Left renal cortex interstitium (tissue), 4 donors: Measurements from ENCODE around the gene VDAC2. TPM values are rescaled to one million over a fixed set of nuclear protein-coding genes. Genes with fewer than 3 reads are reported as not detected.
A peak's percentile ranks its signal among the peaks of the same experiment; 100 is the strongest.

Experiments
- DNase-seq, 4 donors: peaks; one replicate each; pipeline ENCODE4 v3.0.0-alpha.2; 2013; ENCODE audit warnings: low read depth in 4 of 4, low spot score in 2 of 4, missing footprints in 1 of 4
- polyA plus RNA-seq, 4 donors: library from polyadenylated mRNA; unstranded; fragments of 120-200 nt; gene quantifications; one replicate each; pipeline ENCODE4 v1.2.1, GENCODE V29; 2013; ENCODE audit not compliant: insufficient read length in 4 of 4

Gene VDAC2
- polyA plus RNA-seq, 4 donors = 189 to 251 (median 217) TPM

DNA sequence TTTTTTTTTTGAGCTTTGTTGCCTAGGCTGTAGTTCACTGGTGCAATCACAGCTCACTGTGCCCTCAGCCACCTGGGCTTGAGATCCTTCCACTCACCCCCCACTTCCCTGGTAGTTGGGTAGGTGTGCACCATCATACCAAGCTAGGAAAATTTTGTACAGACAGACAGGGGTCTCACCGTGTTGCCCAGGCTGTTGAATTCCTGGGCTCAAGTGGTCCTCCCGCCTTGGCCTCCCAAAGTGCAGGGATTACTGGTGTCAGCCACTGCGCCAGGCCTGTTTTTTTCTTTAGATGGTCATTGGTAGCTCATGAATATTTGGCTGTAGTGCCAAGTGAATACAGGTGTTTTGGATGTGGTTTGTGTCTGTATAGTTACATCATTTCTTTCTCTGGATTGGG is 17.7 kb downstream of the VDAC2 start:
- DNase-seq = no peak

DNA sequence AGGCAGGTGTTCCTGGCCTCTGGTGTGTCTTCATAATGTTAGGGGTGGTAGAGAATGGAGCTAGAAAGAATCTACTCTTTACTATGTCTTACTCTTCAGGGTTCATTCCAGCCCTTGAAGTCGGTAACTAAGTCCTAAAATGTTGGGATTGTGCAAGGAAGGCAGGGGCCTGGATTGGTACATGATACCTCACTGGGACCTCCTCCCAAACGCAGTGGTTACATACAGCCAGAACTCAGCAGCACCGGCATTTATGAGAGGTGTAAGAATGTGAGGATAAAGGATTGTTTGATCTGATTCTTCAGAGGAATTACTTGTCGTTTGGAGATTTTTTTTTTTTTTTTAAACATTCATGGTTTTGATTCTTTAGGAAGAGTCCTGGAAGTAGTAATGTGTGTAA is 18.2 kb downstream of the VDAC2 start:
- no peak for DNase-seq

DNA sequence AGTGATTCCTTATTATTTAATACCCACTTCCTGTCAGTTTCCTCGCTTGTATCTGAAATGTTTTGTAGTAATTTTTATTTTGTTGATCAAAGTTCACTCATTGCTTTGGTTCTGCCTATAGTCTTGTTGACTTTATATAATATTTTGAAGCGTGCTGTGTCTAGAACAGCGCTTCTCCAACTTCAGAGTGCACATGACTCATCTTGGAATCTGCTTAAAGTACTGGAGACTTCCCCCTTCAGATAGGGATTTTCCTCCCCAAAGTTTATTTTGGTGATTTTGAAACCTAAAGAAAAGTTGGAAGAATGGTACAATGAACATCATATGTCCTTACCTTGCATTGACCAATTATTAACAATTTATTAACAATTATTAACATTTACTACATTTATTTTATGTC is 19.4 kb downstream of the VDAC2 start:
- no peak for DNase-seq

DNA sequence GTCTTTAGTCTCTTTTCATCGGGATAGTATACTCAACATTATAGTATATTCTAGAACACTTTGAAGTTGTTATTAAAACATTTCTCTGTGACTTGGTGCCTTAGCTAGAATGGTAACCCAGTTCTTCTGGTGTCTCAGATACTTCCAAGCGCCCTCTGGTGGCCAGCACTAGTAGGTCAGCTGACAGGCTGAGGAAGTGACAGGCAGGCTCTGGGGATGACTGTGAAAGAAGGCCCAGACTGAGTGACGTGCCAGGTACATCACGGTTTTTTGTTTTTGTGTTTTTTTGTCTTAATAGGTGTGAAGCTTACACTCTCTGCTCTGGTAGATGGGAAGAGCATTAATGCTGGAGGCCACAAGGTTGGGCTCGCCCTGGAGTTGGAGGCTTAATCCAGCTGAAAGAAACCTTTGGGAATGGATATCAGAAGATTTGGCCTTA is 20.0 kb downstream of the VDAC2 start:
- DNase-seq = peak in 1 of 4 donors; percentile 77

DNA sequence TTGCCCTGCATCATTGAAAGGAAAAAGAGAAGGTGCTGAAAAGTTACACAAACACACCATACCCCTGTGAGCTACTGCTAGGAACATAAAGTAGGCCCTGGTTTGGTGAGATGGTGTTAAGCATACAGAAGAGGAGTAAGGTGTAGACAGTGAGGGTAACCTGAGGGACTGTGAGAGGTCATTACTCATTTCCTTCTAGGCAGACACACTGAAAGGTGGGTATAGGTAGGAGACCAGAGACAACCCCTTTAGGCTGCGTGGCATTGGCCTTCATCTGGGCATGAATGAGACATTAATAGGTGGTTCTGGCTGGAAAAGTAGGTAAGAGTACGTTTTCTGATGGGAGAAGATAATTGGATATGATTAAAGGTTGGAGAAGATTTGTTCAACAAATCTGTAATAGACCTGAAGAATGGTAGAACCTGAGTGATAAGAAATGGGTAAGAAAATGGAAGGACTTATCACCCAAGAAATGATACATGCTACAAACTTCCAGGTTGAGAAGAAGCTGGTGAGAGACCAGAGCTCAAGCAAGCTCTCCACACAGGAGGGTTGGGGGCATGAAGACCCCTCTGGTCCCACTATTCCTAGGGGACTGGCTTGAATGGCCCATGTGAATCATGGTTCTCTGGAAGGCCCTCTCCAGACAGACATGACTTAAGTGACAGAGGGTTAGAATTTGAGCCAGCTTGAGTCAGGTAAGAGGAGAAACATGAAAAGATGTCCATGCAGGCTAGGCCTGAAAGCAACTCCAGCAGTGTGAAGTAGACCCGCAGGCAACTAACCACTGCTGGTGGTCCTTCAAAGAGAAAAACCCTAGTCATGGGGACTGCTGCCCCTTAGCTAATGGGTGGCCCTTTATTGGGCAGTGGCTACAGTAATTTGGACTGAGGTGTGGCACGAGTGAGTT is 21.3 kb downstream of the VDAC2 start:
- no peak for DNase-seq

DNA sequence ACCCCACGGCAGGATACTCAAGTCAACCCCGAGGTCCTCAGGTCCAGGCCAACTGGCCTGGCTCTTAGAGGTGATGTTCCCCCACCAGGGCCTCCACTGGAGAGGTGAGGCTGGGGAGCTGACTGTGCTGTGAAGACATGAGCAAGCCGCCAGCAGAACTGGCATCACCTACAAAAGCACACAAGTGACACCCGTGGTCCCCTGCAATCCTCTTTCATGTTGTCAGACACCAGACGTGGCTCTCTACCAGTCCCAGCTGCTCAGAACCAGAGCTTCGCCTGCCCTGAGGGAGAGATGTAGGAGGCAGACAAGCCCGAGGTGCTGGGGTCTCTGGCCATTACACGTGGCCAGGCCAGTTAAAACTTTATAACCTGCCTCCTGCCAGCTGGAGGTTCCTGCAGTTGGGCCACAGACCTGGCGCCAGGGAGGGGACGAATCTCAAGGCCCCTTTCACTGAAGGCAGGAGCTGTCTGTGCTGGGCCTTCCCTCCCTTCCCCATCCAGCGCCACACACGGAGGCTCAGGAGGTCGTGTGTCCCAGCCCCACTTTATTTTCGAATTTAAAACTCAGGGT is 22.9 kb downstream of the VDAC2 start:
- DNase-seq = no peak

DNA sequence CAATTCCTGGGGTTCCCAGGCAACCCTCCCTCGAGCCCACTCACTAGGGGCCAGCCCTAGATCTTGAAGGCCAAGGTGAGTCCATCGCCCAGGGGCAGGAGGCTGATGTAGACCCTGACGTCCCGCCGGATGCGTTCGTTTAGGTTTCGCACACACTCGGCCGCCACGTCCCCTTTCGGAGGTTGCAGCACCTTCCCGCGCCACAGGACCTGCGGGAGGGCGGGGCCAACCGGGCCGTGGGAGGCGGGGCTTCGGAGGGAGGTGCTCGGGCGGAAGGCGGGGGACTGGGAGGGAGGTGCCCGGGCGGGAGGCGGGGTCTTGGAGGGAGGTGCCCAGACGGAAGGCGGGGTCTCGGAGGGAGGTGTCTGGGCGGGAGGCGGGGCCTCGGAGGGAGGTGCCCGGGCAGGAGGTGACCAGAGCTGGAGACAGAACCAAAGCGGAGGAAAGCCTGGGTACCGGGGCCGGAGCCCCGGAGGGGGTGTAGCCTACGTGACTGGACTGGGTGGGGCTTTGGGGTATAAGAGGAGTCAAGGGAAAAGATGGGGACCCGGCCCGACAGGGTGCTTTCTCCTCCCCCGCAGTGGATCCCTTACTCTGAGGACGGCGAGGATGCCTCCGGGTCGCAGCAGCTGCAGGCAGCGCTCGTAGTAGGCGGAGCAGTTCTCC is 23.6 kb downstream of the VDAC2 start:
- DNase-seq = no peak

DNA sequence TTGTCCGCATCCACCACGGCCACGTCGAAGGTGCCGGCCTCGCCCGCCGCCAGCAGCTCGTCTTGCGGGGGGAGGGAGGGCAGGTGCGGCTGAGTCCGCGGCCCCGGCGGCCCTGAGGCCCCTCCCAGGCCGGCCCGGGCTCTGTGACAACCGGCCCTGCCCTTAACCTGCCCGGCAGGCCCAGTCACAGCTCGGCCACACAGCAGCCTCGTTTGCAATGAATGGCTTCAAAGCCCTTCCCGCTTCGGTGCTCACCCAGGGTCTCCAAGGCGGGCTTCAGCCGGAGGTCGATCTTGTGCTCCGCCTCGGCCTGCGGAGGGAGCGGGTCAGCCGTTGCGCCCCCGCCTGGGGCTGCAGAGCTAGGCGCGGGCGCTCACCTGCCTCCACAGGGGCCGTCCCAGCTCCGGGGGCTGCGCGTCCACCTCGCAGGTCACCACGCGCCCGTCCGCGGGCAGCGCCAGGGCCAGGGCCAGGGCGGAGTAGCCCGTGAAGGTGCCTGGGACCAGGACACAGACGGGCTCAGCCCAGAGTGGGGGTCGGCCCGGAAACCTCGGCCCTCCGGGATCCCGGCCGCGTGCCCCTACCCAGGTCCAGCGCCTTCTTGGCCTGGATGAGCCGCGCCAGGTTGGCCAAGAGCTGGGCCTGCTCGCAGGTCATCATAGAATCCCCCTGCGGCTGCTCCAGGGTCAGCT is 24.2 kb downstream of the VDAC2 start:
- DNase-seq = no peak

DNA sequence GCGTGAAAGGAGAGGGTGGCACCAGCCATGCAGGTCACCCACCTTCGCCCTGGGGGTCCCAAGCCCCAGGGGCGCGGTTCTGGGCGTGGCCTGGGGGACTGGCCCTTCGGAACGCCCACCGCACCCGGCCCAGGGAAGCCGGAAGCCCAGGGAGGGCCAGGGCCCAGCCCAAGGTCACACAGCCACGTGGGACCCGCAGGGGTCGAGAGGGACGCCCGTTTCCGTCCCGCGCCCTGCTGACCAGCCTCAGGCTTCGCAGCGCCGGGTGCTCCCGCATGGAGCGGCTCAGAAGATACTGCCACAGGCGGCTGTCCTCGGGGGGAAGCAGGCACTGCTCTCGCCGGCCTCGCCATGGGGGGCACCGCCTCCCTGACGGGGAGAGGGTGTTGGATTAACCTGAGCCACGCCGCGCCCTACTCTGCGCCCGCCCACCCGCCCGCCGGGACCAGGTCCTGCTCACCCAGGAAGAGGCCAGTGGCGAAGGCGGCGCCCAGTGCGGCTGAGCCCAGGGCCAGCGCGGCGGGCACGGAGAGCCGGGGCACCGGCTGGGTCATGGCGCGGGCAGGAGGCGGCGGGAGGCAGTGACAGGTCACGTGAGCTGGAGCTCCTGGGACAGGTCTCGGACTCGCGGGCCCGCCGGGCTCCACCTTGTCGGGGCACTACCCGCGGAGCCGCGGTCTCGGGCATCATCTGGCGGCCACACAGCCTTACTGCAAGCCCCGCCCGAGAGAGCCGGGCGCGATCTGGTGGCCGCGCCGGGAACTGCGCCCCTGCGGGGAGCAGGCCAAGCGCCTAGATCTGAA is 25.0 kb downstream of the VDAC2 start, which contains the start of gene COMTD1:
Gene COMTD1, minus strand, starts transcription at position 583 of the 803 bp plus-strand sequence. Its CDS starts 29 bp downstream, at position 554.
- DNase-seq = peak in 2 of 4 donors; percentile 75 to 81

DNA sequence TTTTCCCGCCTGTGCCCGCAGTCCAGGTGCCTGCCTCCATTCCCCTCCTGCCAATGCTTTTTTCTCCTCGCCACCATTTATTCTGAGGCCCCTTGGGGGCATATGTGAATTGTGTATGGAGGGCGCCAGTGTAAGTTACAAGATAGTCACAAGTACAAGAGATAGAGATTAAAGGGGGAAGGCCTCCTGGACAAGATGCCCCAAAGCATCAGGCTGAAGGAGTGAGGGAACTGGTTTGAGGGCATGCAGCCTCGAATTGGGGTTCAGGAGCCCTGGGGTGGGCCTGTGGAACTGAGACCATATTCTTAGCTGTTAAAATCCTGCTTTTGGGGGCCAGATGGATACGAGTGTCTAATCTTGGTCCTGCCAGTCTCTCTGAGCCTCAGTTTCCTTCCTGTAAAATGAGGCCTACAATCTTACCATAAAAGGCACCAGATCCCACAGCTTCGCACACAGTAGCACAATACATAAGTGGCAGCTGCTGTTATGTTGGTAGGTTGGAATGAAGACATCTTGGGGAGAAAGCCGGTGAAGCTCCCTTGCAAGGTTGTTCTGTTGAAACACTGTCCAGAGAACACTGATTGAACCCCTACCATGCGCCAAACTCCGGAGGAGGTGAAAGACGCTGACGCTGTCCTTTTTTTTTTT is 25.7 kb downstream of the VDAC2 start:
- no peak for DNase-seq

DNA sequence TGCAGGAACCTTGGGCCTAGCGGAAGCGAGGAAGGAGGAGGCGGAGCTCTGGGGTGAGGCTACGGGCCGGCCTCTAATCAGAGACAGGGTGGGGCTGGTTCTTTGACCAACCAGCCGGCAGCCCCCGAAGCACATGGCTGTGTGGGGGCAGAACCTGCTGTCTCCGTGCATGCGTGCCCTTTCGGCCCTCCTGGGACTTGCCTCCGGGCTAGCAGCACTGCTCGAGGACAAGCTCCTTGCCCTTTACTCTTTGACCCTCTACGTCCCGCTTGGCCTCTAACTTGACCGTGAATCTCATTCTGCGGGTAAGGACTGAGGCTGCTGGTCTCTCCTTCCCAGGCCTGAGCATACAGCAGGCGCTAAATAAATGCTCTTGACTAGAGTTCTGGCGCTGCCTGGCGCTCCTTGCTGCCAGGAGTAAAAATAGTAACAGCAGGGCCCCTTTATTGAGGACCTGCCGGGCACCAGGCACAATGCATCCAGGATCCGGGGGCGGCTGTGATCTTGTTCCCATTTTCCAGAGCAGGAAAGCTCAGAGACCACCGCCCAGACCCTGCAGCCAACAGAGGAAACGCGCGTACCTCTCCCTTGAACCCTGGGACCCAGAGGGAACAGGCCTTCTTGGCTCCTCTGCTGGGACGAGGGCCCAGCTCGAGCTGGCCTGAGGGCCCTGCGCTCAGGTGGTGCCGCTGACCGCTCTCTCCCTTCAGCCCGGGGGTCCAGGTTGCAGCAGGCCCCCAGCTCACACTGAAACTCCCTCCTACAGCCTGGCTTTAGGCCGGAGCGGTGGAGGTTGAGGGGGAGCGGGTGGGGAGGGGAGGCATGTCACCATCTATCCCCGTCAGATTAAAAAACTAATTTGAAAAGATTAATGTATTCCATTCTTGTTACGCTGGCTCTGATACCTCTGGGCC is 27.8 kb downstream of the VDAC2 start:
- no peak for DNase-seq

DNA sequence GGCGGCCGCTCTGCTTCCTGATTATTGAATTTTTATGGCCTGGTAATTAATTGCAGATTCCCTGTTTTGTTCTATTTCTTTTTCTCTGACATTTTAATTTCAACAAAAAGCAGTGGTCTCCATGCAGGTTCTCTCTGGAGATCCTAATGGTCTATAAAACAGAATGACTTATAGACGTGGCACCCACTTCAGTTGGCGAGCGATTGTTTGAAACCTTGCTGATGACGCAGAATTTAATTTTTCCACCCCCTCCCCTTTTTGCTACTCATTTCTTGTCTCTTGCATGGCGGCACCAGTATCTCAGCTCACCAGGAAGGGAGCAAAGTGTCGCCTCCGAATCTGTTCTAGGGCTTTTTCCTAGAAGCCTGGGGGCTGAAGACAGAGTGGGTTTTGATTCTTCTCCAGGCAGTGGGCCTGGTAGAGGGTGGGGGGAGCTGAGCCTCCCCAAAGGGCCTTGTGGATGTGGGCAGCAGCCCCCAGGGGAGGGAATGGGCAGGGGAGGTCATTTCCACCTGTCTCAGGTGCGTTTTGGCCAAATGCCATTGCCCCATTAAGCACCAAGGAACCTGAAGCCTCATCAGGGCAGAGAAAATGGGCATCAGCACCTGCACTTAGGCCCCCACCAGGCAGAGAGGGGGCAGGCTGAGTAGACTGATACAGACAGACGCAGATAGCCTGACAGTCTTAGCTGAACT is 28.6 kb downstream of the VDAC2 start:
- DNase-seq = no peak

DNA sequence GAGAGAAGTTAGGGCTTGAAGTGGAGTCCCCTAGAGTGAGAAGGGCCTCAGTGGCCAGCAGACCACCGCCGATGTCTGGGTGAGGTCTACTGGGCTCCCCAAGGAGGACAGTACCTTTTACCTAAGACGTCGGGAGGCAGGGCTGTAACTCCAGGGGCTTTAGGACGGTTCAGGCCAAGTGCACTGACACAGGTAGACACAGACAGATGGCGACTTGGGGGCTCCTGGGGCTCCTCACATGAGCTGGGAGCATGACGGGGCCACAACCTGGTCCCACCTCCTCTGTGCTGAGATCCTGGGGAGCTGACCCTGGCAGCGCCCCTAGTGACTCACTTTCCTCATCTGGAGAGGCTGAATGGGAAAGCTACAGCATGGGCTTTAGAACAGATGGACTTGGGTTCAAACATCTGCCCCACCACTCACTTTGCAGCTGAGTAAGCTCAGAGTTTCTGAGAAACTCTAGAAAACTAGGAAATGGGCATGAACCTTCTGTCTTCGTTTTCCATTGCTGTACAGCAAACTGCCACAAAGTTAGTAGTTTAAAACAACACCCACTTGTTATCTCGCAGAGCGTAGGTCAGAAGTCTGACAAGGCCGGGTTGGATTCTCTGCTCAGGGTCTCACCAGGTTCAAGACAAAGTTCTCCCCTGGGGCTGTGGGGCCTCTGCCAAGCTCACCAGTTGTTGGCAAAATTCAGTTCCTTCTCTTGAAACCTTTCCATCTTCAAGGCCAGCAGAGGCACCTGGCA is 29.9 kb downstream of the VDAC2 start:
- no peak for DNase-seq

DNA sequence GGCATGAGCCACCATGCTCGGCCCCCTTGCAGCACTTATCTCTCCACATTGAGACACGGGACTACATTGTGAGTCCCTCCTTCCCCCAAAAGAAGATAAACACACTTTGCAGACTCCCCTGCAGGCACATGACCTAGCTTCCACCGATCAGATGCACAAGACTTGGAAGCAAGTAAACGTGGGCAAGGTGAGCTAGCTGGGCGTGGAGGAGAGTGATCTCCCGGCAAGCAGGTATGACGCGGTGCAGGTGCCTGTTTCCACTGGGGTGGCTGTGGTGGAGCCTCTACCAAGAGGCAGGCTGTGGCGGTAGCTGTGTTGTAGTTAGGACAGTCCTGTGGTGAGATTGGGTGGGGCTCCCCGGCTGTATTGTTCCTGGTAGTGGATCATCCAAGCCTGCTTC is 32.8 kb downstream of the VDAC2 start:
- DNase-seq = no peak

DNA sequence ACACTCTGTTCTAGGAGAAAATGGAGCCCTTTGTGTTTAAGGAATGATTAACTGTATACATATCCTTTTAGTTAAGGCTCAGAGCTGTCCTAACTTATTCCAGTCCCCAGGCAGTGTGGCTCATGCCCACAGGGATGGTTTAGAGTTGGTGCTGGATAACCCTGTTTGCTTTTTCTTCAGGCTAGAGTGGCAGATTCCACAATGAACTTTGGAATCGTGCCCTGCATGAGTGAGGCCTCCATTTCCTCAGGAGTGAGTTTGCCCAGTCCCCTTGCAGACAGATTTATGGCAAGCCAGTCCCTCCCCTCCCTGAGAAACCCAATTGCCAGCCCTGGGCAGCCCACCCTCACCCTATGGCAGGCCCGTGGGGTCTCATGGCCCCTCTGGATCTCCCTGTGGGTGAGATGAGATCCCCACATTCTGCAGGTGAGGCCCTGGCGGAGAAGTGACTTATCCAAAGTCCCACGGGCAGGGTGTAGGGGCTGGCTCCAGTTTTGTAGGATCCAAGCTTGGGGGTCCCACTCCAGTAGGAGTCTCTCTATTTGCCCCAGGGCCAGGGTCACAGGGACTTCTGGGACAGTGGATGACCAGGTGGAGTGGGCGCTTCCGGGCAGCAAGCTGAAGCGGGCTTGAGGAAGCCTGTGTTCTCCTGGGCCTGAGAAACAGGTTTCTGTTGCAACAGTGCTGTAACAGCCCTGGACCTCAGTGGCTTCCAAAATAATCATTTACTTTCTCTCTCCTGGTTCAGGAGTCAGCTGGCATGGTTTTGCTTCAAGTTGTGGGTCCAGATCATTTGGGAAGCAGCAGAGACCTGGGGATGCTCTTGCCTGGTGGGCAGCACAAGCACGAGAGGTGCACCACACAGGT is 34.1 kb downstream of the VDAC2 start:
- DNase-seq = no peak
